Measurements from ENCODE around the gene CALHM1. TPM values are rescaled to one million over a fixed set of nuclear protein-coding genes. Genes with fewer than 3 reads are reported as not detected.
"Not testable (repeated sequence)": the region's sequence is repeated elsewhere in the genome, so short reads cannot be mapped to it uniquely, and the experiment has no call there.

Gene CALHM1, protein sequence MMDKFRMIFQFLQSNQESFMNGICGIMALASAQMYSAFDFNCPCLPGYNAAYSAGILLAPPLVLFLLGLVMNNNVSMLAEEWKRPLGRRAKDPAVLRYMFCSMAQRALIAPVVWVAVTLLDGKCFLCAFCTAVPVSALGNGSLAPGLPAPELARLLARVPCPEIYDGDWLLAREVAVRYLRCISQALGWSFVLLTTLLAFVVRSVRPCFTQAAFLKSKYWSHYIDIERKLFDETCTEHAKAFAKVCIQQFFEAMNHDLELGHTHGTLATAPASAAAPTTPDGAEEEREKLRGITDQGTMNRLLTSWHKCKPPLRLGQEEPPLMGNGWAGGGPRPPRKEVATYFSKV
- polyA plus RNA-seq (ENCODE audit: insufficient read length in 4 of 4), result under 1 TPM; 0.06 to 0.10 (median 0.08) TPM

DNA sequence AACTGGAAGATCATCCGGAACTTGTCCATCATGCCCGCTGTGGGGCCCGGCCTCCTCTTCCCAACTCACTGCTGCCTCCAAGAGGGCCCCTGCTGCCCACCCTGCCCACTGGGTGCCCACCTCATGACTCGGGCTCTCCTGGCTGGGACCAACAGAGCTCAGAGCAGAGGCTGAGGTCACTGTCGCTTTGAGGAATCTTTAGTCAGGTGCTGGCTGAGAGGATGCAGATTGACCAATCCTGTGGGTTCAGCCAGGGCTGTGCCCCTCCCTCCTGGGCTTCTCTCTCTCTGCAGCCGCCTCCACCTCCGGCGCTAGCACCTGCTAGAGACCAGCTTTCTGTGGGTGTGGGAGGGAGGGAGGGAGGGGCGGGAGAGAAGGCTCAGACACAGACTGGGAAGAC is at the start of gene CALHM1:
Gene CALHM1 (minus strand): TSS at position 181 of the 400 bp plus-strand sequence. CDS start 149 bp downstream, at position 32.
- DNase-seq (ENCODE audit: low read depth in 4 of 4, low spot score in 3 of 4), result no peak

DNA sequence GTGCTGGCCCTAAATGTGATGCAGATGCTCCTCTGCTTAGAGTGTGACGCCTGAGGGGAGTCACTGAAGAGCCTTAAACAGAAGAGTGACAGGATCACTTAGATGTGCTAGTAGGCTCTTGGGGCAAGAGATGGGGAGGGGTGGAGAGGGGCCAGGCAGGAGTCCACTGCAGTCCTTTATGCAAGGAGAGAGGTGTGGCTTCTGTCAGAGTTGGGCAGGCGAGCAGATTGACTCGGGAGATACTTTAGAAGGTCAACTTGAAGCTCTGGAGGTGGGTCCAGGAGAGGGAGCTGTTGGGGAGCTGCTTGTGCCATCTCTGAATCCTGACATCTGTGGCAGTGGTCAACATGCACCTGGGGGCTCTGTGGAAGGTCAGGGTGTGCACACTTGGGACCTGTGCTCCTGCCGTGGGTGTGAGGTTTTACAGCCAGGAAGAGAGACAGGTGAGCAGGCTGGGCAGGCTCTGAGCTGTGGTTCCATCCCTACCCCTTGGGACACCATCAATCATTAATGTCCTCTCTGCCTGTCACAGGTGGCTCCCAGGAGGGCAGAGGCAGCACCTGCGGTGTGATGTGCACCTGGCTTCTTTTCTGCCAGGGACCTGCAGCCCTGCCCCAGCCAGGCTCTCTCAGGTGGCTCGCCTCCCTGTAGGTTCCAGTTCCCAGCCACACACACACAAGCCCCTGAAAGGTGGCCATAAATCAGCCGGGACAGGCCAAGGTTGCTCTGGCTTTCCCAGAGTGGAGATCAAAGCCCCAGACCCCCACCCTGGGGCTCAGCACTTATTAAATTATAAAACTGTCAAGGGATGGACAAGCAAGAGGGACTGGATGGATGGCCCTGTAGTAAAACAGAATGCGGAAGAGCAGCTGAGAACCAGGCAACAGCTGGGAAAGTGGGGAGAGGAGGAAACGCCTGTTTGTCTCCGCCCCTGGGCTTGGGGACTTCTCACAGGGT is 48.8 kb upstream of the CALHM1 start:
- no peak for DNase-seq (ENCODE audit: low read depth in 4 of 4, low spot score in 3 of 4)

DNA sequence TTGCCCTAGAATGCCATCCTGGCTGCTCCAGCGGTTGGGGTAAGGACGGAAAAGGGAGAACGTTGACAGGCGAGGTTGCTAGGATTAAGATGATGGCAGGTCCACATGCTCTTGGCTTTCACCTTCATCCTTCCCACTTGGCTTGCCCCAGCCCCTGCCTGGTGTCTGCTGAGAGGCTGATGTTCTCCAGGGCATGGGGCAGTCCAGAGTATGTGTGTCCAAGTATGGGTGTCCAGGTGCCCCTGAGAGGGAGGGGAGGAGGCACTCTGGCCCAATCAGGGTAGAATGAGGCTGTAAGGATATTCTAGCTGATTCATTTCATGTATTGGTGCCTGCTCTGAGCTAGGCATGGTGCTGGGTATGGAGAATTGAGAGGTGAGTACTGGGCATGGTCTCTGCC is 47.4 kb upstream of the CALHM1 start:
- DNase-seq (ENCODE audit: low read depth in 4 of 4, low spot score in 3 of 4), result no peak

DNA sequence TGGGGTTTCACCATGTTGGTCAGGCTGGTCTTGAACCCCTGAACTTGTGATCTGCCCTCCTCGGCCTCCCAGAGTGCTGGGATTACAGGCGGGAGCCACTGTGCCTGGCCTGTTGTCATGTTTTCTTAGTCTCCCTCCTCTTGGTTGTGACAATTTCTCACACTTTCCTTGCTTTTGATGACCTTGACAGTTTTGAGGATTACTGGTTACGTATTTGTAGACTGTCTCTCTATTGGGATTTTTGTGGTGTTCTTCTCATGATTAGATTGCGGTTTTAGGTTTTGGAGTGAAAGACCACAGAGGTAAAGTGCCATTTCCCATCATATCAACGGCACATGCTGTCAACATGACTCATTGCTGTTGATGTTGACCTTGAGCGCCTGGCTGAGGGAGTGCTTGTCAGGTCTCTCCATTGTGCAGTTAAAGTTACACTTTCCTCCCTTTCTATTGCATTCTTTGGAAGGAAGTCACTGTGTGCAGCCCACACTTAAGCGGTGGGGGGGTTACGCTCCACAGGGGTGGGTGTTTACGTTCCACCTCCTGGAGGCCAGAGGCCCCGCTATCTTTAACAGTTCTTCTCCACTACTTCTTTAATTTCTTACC is 45.6 kb upstream of the CALHM1 start:
- peak in 1 of 4 donors; percentile 68 for DNase-seq (ENCODE audit: low read depth in 4 of 4, low spot score in 3 of 4)

DNA sequence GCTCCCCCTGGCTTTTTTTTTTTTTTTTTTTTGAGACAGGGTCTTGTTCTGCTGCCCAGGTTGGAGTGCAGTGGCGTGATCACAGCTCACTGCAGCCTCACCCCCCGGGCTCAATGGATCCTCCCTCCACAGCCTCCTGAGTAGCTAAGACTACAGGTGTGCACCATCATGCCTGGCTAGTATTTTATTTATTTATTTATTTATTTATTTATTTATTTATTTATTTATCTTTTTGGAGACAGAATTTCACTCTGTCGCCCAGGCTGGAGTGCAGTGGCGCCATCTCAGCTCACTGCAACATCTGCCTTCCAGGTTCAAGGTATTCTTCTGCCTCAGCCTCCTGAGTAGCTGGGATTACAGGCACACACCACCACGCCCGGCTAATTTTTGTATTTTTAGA is 45.1 kb upstream of the CALHM1 start:
- not testable (repeated sequence) for DNase-seq (ENCODE audit: low read depth in 4 of 4, low spot score in 3 of 4)

DNA sequence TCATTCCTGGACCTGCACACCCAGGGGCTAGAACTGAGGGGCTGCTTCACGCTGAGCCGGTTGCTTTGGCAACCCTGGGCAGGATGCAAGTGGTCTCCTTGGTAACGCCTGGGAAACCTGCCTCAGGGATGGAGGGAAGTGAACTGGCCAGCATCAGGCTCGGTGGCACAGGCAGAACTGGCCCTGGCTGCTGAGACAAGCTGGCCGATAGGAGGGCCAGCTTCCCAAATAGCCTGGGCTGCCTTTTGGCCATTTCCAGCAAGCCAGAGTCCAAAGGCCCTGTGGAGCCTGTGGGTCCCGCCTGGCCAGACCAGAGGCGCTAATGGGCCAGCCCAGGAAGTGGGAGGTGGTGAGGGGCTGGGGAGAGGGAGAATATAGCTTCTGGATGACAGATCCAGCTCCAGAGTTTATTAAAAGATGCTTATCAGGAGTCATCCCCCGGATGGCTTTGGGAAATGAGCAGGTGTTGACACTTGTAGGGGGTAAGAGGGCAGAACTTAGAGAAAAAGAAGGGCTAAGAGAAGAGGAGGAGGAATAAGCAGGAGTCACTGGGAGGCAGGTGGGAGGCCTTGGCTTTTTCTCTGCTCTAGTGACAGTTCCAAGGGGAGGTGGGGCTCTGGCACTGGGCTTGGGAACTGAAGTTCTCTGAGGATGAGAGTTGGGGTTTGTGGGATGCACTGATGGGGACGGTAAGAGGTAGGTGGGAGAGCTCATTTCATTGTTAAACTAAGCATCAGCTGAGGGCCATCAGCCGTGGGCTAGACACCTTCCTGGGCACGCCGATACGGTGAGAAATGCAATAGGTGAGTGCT is 44.4 kb upstream of the CALHM1 start:
- DNase-seq (ENCODE audit: low read depth in 4 of 4, low spot score in 3 of 4), result no peak

DNA sequence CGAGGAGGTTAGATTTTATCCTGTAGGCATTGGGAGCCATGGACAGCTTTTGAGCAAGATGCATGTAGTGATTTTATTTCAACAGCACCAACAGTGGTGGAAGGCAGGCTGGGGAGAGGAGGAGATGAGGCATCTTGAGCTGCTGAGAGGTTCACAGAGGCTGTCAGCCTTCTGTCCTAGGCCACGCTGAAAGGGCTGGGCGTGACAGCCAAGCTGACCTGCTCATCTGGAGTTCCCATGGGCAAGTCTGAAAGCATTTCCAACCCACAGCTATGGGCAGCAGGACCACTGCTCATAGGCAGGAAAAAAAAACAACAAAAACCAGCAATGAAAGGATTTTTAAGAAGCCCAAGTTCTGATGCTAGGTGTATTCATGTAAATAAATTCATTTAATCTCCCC is 42.5 kb upstream of the CALHM1 start:
- DNase-seq (ENCODE audit: low read depth in 4 of 4, low spot score in 3 of 4), result no peak

DNA sequence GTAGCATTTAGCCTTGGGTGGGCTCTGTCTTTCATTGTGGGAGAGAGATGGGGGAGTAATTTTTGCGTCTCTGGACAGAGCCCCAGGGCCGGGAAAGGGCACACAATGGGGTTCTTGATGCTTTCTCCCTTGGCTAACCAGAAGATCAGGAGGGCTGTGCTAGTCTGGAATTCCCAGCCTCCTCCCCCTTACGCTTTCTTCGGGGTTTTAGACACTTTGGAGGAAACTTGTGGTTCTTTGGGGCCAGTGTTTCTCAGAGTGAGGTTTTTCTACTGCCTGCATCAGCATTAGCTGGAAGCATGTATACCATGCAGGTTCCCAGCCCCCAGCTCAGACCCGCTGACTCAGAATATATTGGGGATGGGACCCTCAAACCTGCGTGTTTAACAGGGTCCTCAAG is 41.8 kb upstream of the CALHM1 start:
- DNase-seq (ENCODE audit: low read depth in 4 of 4, low spot score in 3 of 4), result no peak

DNA sequence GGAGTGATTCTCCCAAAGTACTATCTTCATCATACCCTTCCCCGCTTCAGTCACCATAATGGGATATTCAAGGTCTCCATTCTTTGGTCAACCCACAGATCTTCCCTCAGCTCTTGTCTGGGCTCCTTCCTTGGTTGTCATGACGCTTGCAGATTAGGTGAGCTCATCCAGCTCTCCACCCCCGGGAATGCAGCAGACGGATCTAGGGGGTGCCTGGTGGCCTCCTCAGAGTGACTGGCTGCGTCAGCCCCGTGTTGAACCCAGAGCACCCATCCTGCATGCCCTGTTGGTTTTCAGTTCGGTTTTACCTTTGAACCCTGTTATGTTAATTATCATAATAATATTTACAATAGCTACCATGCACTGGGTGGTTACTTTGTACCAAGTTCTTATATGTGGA is 41.2 kb upstream of the CALHM1 start:
- DNase-seq (ENCODE audit: low read depth in 4 of 4, low spot score in 3 of 4), result no peak

DNA sequence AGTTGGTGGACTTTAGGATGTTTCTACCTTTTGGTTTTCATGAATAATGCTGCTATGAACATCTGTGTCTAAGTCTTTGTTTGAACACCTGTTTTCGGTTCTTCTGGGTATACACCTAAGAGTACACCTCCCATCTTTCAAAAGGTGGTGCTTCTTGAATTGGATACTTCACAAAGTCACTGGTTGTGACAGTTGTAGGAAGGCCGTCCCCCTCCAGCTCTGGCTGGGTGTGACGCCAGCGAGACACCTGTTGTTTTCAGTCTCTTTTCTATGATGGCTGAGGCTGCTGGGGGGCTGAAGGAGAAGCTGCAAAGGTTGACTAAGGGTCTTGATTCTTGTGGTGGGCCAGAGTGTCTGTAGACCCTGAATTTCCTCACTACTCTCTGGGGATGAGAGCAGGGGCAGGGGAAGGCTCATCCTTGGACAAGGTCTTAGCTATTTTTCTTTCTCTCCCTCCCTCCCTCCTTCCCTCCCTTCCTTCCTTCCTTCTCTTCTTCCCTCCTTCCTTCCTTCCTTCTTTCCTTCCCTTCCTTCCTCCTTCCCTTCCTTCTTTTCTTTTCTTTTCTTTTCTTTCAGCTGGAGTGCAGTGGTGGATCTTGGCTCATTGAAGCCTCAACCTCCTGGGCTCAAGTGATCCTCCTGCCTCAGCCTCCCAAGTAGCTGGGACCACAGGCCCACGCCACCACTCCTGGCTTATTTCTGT is 40.4 kb upstream of the CALHM1 start:
- DNase-seq (ENCODE audit: low read depth in 4 of 4, low spot score in 3 of 4), result no peak

DNA sequence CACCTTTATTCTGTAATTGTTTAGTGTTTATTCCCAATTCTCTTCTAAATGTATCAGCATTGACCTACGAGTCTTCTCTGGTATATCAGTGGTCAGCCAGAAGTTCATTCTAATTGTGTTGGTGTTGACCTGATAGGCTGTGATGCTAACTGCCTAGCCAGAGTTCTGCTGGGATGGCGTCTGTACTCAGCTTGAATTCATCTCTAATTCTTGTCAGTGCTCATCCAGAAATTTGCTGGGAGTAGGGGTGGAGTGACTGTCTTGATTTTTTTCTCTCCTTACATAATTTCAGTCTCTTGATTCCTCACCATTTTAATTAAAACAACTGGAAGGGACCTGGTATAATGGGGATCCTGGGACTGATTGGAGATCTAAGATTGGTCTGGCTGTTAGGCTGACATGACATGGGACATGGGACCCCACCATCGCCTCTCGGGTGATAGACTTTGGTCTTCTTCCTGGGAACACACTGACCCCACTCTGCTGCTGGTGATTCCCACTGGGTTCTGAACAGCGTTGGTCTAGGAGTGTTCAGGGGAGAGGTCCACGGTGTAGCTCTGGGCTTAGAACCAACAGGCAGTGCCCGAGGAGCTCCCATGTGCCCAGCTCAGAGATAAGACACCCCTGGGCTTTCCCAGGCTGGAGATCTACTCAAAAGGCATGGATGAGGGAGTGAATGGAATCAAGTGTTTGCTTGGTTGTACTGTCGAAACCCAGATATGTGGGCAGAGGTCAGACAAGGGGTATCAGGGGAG is 38.6 kb upstream of the CALHM1 start:
- no peak for DNase-seq (ENCODE audit: low read depth in 4 of 4, low spot score in 3 of 4)

DNA sequence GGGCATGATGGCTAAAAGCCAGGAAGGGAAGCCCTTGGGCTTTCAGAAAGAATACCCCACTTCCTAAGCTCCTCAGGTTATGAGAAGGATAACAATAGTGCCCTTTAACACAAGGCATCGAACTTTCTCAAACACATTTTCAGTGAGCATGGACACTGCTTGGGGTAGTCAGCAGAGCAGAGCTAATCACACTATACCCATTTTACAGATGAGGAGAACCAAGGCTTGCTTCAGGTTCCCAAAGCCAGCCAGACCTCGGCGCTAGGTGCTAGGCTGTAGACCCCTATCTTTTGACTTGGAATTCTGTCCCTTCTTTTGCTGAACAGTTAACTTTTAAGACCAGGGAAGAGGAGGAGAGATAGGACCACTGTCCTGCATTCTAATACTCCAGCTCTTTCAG is 36.6 kb upstream of the CALHM1 start:
- DNase-seq (ENCODE audit: low read depth in 4 of 4, low spot score in 3 of 4), result no peak

DNA sequence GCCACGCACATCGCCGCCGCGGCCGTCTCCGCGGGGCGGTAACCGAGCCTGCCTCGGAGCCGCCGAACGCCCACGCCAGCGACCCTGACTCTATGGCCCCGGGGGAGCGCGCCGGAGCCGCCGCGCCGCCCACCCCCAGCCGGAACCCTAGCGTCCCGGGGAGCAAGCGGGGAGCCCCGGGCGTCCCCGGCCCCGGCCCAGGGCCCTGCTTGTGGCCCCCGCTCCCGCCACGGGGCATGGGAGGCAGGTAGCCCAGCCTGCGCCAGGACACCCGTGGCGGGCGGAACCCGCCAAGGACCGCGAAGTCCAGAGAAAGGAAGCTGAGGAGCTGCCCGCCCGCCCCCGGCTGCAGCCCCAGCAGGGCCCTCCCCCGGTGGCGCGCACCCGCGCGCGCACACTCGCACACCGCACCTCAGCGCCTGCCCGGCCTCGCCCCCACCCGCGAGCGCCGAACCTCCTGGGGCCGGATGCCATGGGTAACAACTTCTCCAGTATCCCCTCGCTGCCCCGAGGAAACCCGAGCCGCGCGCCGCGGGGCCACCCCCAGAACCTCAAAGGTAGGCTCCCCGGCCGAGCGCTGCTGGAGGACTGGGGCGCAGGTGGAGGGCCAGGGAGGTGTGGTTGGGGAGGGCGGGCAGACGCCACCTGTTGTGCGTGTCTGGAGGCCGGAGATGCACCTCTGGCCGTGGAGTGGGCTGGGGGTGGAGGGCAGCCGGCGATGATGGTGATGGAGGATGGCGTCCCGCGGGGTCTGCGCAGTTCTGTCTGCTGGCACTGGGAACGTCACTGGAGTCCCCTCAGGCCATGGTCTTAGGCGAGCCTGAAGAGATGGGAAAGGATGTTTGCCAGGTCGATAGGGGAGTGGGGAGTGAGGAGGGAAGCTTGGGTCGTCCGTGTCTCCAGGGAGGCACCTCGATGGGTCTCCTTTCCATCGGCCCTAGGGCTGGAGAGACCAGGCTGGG is 35.5 kb upstream of the CALHM1 start:
- no peak for DNase-seq (ENCODE audit: low read depth in 4 of 4, low spot score in 3 of 4)

DNA sequence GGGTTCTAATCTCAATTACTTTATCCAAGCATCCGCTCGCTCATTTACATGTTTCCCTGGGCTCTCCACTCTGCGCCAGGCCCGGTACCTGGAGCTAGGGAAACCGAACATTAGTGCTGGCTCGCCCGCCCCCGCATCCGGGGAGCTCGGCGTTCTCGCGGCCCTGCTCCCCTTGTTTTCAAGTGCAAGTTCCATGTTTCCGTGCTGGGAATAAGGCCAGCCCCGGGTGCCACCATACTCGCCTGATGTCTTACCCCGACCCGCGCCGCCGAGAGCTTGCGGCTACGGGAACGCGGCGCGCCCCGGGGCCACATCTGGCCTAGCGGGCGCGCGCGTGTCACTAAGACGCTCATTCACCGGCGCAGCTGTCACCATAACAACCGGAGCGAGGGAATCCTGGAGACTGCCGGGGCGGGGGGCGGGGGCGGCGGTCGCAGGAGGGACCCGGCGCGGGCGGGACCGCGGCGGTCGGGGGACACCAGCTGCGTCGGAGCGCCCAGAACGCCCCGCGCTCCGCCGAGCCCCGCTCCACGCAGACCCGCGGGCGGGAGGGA is 34.7 kb upstream of the CALHM1 start, which contains the start of gene NEURL1:
Gene NEURL1 (plus strand): TSS at position 344 of the 554 bp plus-strand sequence. CDS start 683 bp downstream, outside the sequence.
- DNase-seq (ENCODE audit: low read depth in 4 of 4, low spot score in 3 of 4), result no peak

DNA sequence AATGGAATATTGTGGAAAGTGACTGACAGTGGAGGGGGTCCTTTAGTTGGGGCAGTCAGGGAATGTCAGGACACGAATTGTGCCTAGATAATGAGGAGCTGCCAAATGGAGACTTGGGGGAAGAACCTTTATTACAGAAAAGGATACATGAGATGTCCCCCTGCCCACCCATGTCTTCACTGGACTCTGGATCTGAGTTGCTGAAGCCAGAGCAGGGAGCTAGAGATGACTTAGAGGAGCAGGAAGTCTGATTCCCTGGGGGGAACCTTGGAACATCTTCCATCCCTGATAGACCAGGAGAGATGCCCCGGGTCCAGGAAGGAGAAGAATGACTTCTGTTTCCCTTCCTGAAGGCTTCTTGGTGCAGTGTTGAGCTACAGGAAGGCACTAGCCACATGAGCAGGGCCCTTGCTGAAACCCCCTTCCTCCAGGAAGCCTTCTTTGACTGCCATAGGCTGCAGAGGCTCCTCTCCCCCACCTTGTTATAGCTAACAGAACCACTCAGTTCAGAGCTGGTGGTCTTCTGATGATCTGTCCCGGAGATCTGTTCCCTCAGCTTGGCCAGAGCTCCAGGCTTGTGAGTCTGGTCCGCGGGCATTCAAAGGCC is 34.1 kb upstream of the CALHM1 start:
- DNase-seq (ENCODE audit: low read depth in 4 of 4, low spot score in 3 of 4), result no peak

DNA sequence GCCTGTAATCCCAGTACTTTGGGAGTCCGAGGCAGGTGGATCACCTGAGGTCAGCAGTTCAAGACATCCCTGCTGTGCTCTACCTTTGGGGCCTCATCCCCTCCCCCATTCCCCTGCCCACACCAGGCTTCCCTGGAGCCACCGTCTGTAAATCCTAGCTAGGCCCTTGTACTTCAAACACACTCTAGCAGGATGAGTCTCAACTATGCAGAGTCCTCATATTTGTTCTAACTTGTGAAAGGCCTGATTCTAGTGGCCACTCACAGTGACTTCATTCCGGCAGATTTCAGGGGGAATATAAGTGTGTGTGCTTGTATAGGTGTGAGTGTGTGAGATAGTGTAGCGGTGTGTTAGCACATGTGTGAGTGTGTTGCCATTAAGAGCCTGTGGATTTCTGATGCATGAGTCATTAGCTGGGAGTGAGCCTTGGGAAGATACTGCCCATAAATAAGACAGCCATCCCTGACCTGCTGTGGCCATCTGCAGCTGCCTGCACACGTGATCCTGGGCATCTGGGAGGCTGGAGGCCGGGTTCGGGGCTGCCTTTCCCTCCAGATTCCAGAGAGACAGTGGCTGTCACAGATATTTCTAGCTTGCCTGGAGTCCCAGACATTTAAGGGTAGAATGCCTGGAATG is 33.1 kb upstream of the CALHM1 start:
- DNase-seq (ENCODE audit: low read depth in 4 of 4, low spot score in 3 of 4), result no peak

DNA sequence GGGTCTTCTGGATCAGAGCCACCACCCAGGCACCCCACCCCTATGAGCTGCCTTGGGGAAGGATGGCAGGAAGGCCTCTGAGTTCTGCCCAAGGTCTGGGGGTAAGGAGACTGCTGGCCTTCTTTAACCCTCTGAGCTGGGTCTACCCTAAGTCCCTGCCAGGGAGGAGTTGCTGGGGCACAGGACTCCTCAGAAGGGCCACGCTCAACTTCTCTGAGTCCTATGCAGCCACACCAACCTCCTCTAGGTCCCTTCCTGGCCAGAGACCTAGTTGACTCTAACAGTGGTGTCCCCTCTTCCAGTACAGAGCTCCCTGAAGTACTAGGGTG is 32.2 kb upstream of the CALHM1 start:
- no peak for DNase-seq (ENCODE audit: low read depth in 4 of 4, low spot score in 3 of 4)
